ENCODE results near the gene GABBR2.

The GABBR2 gene

DNA sequence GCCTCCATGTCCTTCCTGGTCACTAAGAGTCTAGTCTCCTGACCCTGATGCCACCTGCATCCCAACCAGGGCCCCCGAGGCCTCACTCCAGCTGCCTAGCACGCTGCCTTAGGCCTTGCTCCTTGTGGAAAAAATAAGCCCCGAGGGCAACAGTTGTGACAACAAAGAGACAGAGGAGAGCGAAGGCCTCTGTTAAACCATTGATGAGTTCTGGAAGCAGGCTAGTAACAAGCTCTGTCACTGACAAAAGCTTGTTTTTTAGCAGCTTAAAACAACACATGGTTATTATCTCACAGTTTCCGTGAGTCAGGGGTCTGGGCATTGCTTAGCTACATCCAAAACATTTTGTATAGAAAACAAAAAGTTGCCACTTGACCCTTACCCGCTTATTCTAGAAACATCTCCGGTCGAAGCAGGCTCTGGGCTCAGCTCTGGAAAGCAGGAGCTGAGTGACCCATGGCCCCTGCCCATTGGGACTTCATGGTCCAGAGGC lies 405.1 kb downstream of the GABBR2 start:
- no peak for TF ChIP-seq CTCF (IDR thresholded peaks at IDR 0.05; ENCODE audit: low read depth, low read length, missing control alignments)
- no peak overlapping the region for H3K4me3 ChIP-seq (ENCODE audit: low read depth, low read length)
- no peak for DNase-seq (ENCODE audit: low read depth)

GRCh38 chr9:98302938-98303632 lies 405.6 kb downstream of the GABBR2 start:
- TF ChIP-seq CTCF (IDR thresholded peaks at IDR 0.05; ENCODE audit: low read depth, low read length, missing control alignments): no peak
- no peak for DNase-seq (ENCODE audit: low read depth)

DNA sequence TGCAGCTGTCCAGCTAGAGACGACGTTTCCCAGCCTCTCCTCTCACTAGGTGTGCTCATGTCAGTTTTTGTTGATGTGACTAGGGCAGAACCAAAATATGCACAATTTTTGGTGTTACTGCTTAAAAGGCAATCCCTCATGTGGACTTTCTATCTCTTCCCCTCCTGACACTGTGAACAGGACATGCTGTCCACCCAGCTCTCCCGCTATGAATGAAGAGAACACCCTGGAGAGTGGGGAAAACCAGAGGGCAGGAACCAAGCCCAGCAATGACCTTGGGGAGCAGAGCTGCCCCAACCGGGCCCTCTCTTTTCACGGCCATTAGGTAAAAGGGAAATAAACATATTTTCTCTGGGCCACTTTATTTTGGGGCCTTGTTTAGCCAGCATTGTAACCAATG lies 406.6 kb downstream of the GABBR2 start:
- no peak for TF ChIP-seq CTCF (IDR thresholded peaks at IDR 0.05; ENCODE audit: low read depth, low read length, missing control alignments)
- no peak for DNase-seq (ENCODE audit: low read depth)

More at GRCh38 chr9:98302938-98303632, 405.6 kb downstream of the GABBR2 start:
- no peak overlapping the region for H3K4me3 ChIP-seq (ENCODE audit: low read depth, low read length)

GRCh38 chr9:98300611-98301010 lies 408.1 kb downstream of the GABBR2 start:
- DNase-seq (ENCODE audit: low read depth): no peak

More for the DNA sequence above, 406.6 kb downstream of the GABBR2 start:
- no peak overlapping the region for H3K4me3 ChIP-seq (ENCODE audit: low read depth, low read length)

GRCh38 chr9:98298476-98298875 lies 410.3 kb downstream of the GABBR2 start:
- H3K4me3 ChIP-seq (ENCODE audit: low read depth, low read length): no peak overlapping the region
- no peak for TF ChIP-seq CTCF (IDR thresholded peaks at IDR 0.05; ENCODE audit: low read depth, low read length, missing control alignments)
- no peak for DNase-seq (ENCODE audit: low read depth)

More at GRCh38 chr9:98300611-98301010, 408.1 kb downstream of the GABBR2 start:
- H3K4me3 ChIP-seq (ENCODE audit: low read depth, low read length): no peak overlapping the region
- no peak for TF ChIP-seq CTCF (IDR thresholded peaks at IDR 0.05; ENCODE audit: low read depth, low read length, missing control alignments)

DNA sequence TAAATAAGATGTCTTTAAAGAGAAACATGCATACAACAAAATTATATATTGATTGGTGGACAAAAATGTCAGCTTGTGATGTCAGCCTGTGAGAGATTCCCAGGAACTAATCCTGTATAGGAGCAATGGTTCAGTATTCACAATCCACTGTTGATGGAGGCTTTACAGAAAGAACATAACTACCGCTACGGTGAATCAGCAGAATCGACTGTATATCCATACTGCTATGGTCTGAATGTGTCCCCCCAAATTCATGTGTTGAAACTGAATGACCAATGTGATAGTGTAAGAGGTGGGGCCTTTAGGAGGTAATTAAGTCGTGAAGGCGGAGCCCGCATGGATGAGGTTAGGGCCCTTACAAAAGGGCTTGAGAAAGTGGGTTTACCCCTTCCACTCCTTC lies 412.9 kb downstream of the GABBR2 start:
- H3K4me3 ChIP-seq (ENCODE audit: low read depth, low read length): no peak overlapping the region
- TF ChIP-seq CTCF (IDR thresholded peaks at IDR 0.05; ENCODE audit: low read depth, low read length, missing control alignments): no peak
- DNase-seq (ENCODE audit: low read depth): no peak

DNA sequence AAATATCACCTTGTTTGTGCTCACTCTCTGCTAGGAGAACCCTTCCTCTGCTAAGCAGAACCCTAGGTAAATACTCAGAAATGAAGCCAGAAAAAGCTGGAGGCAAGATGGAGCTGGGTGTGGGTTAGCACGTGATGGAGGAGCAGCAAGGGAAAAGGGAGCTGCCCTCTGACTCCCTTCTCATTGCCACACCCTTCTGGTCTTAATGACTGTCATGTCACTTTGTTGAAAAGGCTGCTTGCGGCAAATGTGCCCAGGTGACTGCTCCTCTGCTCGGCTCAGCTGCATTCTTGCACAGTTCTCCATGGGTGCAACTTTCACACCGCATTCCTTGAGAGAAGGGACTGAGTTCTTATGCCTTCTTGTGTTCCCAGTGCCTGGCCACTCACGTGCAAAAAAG lies 416.9 kb downstream of the GABBR2 start:
- no peak overlapping the region for H3K4me3 ChIP-seq (ENCODE audit: low read depth, low read length)
- DNase-seq (ENCODE audit: low read depth): no peak
- TF ChIP-seq CTCF (IDR thresholded peaks at IDR 0.05; ENCODE audit: low read depth, low read length, missing control alignments): no peak
